Mononuclear cell (primary cell): Measurements from ENCODE around the gene AOC1. TPM values are rescaled to one million over a fixed set of nuclear protein-coding genes. Genes with fewer than 3 reads are reported as not detected.

Experiments used
- H3K27me3 ChIP-seq: 2 replicates; pipeline ENCODE4 v1.6.0; 2011; ENCODE audit warnings: low read length, control low read depth; ENCODE audit not compliant: insufficient read depth
- H3K4me1 ChIP-seq: 2 replicates; pipeline ENCODE4 v1.5.1; 2011; ENCODE audit warnings: mild to moderate bottlenecking, low read length, control low read depth; ENCODE audit not compliant: insufficient read depth
- H3K4me3 ChIP-seq: 2 replicates; pipeline ENCODE4 v1.5.1; 2011; ENCODE audit warnings: mild to moderate bottlenecking, low read length, moderate library complexity
- H3K9me3 ChIP-seq: 2 replicates; pipeline ENCODE4 v1.5.1; 2011; ENCODE audit warnings: low read depth, mild to moderate bottlenecking, control low read depth, low read length
- total RNA-seq: library from RNA; depleted of rRNA; stranded (reverse); fragments of >200 nt; gene quantifications from one replicate; pipeline ENCODE4 v1.2.3, GENCODE V29; 2012

Gene AOC1
- total RNA-seq, 1 donor = 0.10 TPM

DNA sequence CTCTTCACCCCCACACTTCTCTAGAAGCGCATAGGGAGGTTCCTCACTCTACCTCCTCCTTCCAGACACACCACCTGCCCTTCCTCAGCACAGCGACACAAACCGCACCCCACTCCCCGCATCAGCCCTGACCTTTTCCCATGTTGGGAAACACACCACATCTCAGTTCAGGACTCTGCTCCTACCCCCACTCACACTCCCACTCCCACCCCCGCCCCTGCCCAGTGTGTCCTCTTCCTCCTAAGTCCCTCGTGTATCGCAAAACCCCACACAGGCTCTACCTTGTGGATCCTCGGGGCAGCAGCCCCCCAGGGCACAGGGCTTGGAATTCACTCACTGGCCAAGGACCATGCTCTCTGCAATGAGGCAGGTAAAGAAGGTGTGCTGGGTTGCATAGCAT is 4.2 kb upstream of the AOC1 start:
- H3K27me3 ChIP-seq = peaks cover 3% of the 10 kb centered on the region
- H3K4me3 ChIP-seq = no peak overlapping the region
- H3K9me3 ChIP-seq = no peaks in the 10 kb centered on the region
- no peaks in the 10 kb centered on the region for H3K4me1 ChIP-seq

DNA sequence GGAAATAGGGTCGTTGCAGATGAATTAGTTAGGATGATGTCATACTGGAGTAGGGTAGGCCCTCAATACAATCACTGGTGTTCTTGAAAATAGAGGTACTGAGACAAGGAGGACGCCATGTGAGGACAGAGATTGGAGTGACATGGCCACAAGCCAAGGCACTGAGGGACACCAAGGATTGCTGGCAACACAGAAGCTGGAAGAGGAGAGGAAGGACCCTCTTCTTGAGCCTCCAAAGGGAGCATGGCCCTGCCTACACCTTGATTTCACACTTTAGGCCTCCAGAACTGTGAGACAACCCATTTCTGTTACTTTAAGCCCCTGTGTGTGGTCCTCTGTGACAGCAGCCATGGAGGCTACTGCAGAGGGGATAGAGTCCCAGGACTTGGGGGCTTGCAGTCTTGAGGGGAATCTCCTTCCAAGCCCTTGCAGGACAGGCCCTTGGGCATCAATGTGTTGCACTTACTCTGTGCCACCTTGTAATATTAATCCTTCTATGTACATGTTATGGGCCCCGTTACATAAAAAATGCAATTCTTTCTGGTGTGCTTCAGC is 3.7 kb upstream of the AOC1 start:
- Histone ChIP-seq H3K9me3 (no peaks in the 10 kb centered on the region), H3K27me3 (peaks cover 3% of the 10 kb centered on the region)

DNA sequence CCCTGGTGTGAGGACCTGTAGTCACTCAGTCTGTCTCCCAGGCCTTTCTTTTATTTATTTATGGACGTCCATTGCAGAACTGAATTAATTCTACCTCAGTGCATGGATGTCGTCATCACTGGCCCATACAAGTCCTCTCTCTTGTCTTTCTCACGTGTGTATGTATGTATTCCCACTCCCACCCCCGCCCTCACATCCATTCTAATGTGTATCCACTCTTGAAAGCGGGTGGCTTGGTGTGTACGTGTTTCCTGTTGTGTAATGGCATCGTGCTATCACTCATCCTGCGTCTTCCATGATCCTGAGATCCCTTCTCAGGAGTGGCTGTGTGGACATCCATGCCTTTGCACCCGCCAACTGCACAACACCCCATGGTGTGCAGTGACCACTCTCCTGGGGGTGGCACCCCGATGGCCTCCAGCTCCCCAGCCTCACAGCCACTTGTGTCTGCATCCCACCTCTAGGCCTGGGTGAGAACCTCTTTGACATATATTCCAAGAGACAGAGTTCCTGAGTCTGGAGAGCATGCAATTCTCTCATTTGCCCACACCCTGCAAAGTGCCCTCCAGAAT is 3.0 kb upstream of the AOC1 start:
- H3K4me3 ChIP-seq = no peak overlapping the region
- no peaks in the 10 kb centered on the region for H3K4me1 ChIP-seq
- H3K9me3 ChIP-seq = no peaks in the 10 kb centered on the region
- H3K27me3 ChIP-seq = peaks cover 3% of the 10 kb centered on the region

More for the DNA sequence above, 3.7 kb upstream of the AOC1 start:
- Histone ChIP-seq H3K4me3 (no peak overlapping the region), H3K4me1 (no peaks in the 10 kb centered on the region)

DNA sequence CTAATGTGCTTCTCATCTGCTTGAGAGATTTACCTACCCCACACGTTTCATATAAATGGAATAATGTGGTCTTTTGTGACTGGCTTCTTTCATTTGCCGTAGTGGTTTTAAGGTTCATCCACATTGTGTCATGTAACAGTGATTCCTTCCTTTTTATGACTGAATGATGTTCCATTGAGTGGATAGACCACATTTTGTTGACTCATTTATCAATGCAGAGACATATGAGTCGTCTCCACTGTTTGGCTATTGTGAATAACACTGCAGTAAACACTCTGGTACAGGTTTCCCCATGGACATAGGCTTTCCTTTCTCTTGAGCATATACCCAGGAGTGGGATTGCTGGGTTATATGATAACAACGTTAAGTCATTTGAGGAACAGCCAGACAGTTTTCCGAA is 2.0 kb upstream of the AOC1 start:
- H3K9me3 ChIP-seq = no peaks in the 10 kb centered on the region
- H3K4me1 ChIP-seq = no peaks in the 10 kb centered on the region
- no peak overlapping the region for H3K4me3 ChIP-seq
- H3K27me3 ChIP-seq = peaks cover 3% of the 10 kb centered on the region

DNA sequence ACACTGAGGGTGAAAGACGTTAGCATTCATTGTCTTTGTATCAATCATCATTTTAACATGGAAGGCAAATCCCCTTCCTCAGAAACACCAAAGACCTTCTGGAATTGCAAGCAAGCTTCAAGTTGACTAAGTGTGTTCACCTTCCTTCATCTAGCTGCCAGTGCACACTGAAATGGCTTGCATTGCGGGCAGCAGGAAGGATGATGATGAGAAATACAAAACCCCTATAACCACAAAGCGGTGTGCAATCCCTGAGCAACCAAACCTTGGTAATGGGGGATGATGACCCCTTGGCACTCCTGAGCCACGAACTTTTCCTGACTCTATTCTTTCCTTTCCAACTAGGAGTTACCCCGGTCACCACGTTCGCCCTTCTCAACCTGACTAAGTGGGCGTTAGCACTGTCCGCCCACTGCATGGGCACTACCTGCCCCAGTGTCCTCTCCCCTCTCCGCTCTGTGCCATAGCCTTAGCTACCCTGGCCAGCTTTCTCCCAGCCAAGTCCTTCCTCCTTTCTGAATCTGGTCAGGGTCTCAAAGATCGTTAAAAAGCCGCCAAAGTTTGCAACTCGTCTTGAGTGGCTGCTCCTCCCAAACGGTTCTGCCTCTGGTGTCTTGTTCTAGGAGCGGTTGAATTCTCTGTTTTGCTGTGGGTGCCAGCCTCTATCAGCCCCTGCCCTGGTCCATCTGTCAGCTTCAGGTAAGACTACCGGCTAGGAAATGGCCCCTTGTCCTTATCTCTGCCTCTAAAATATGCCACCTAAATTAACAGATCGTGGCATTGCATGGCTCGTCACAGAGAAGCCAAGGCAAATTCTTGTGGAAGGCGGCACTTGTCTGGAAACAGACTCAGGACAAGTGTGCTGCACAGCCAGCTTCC is 586 bp upstream of the AOC1 start:
- Histone ChIP-seq H3K9me3 (no peaks in the 10 kb centered on the region), H3K4me3 (no peak overlapping the region), H3K4me1 (no peaks in the 10 kb centered on the region), H3K27me3 (peaks cover 3% of the 10 kb centered on the region)

DNA sequence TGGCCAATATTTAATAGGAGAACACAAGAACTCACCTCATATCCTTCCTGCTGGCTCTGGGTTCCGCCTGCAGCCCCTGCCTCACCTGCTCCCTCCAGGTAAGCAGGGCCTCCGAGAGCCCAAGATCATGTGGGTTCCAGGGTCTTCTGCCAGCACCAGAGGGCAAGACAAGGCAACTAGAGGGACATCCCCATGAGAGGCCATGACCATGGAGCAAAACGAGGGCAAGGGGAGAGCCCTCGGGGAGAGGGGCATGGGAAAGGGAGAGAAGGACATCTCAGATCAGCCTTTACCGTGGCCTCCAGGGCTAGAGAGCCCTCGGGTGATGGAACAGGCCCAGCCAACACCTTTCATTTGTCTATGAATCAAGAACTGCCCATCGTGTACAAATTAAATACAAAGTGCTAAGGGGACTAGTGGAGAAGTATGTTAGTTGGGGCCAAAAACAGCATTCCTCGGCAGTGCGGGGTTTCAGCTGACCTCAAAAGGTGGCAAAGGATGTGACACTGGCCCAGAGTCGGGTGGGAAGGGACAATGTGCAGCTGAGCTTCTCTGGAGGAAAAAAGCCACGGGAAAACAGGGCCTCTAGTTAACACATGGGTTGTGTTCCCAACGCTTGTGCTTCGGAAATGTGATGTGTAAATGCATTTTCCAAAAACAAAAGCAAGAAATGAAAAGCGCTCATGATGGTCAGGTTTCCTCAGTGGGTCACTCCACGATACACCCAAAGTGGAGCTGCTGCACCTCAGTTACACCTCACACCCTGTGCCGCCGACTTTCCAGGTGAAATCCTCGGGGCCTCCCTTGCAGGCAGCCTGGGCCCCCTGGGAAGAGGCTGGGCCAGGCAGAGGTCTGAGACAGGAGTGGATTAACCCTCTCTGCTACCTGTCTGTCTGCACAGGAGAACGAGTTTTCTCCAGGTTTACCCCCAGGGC is 2.0 kb downstream of the AOC1 start:
- Histone ChIP-seq H3K4me1 (no peaks in the 10 kb centered on the region), H3K4me3 (no peak overlapping the region), H3K27me3 (peaks cover 3% of the 10 kb centered on the region), H3K9me3 (no peaks in the 10 kb centered on the region)

DNA sequence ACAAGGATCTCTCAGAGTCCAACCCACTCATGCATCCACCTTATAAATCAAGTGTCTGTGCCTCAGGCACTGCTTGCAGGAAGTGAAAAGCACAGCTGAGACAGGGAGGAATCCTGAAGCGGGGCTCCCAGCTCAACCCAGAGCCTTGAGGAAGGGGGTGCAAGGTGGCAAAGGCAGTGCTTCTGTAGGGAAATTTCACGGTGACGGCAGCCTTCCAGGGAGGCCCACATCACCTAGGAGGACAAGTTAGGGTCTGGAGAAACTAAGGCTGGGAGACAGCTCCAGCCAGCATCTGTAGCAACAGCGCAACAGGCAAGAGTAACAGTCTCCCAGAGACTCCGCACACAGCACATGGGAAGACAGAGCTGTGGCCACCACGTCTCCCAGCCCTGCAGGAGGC is 2.7 kb downstream of the AOC1 start:
- H3K4me1 ChIP-seq = no peaks in the 10 kb centered on the region
- H3K4me3 ChIP-seq = no peak overlapping the region
- H3K9me3 ChIP-seq = no peaks in the 10 kb centered on the region
- H3K27me3 ChIP-seq = peaks cover 3% of the 10 kb centered on the region

DNA sequence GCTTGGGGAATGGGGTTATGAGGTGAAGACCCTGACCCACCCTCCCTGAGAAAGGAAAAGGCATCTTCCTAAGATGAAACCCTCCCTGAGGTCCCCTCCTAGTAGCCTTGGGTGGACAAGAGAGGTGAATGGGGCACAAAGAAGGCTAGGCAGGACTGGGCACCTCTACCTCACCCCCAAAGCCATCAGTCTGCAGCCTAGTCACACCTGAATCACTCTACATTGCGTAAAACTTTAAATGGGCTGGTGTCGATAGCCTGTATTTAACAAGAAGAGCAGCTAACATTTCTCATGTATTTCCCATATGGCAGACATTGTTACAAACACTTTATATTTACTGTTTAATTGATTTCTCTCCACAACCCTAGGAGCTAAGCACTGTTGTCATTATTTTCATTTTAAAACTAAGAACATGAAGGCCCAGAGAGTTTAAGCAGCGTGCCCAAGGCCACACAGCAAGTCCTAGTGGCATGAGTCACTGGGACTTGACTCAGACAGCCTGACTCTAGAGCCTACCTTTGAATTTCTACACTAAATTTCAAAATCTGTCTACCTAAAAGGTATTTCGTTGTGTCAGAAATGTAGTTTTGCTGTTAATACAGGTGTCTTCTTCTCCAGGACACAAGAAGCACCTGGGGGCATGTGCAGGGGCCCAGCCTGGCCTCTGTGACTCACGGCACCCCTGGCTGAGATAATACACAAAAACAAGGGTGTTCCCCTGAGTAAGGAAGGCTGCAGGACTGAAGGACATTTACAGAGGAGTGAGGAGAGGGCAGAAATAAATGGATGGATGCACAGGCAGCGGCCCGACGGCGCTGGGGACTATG is 3.4 kb downstream of the AOC1 start:
- Histone ChIP-seq H3K27me3 (peaks cover under 1% of the 10 kb centered on the region), H3K4me3 (no peak overlapping the region), H3K9me3 (no peaks in the 10 kb centered on the region), H3K4me1 (no peaks in the 10 kb centered on the region)

DNA sequence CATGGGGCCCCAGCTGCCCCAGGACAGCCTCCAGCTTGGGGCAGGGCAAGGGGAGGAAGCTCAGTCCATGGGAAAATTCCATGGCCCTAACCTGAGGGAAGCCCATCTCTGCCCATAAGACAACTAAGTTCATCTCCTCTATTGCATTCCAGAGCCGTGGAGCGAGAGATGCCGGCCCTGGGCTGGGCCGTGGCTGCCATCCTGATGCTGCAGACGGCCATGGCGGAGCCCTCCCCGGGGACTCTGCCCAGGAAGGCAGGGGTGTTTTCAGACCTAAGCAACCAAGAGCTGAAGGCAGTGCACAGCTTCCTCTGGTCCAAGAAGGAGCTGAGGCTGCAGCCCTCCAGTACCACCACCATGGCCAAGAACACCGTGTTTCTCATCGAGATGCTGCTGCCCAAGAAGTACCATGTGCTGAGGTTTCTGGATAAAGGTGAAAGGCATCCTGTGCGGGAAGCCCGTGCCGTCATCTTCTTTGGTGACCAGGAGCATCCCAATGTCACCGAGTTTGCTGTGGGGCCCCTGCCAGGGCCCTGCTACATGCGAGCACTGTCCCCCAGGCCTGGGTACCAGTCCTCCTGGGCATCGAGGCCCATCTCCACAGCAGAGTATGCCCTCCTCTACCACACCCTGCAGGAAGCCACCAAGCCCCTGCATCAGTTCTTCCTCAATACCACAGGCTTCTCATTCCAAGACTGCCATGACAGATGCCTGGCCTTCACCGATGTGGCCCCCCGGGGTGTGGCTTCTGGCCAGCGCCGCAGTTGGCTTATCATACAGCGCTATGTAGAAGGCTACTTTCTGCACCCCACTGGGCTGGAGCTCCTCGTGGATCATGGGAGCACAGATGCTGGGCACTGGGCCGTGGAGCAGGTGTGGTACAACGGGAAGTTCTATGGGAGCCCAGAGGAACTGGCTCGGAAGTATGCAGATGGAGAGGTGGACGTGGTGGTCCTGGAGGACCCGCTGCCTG is 4.3 kb downstream of the AOC1 start:
- Histone ChIP-seq H3K27me3 (no peaks in the 10 kb centered on the region), H3K4me1 (no peaks in the 10 kb centered on the region), H3K4me3 (no peak overlapping the region), H3K9me3 (no peaks in the 10 kb centered on the region)

DNA sequence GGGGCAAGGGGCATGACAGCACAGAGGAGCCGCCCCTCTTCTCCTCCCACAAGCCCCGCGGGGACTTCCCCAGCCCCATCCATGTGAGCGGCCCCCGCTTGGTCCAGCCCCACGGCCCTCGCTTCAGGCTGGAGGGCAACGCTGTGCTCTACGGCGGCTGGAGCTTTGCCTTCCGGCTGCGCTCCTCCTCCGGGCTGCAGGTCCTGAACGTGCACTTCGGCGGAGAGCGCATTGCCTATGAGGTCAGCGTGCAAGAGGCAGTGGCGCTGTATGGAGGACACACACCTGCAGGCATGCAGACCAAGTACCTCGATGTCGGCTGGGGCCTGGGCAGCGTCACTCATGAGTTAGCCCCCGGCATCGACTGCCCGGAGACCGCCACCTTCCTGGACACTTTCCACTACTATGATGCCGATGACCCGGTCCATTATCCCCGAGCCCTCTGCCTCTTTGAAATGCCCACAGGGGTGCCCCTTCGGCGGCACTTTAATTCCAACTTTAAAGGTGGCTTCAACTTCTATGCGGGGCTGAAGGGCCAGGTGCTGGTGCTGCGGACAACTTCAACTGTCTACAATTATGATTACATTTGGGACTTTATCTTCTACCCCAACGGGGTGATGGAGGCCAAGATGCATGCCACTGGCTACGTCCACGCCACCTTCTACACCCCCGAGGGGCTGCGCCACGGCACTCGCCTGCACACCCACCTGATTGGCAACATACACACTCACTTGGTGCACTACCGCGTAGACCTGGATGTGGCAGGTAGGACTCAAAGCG is 5.1 kb downstream of the AOC1 start:
- Histone ChIP-seq H3K4me1 (no peaks in the 10 kb centered on the region), H3K9me3 (no peaks in the 10 kb centered on the region), H3K27me3 (no peaks in the 10 kb centered on the region), H3K4me3 (no peak overlapping the region)

DNA sequence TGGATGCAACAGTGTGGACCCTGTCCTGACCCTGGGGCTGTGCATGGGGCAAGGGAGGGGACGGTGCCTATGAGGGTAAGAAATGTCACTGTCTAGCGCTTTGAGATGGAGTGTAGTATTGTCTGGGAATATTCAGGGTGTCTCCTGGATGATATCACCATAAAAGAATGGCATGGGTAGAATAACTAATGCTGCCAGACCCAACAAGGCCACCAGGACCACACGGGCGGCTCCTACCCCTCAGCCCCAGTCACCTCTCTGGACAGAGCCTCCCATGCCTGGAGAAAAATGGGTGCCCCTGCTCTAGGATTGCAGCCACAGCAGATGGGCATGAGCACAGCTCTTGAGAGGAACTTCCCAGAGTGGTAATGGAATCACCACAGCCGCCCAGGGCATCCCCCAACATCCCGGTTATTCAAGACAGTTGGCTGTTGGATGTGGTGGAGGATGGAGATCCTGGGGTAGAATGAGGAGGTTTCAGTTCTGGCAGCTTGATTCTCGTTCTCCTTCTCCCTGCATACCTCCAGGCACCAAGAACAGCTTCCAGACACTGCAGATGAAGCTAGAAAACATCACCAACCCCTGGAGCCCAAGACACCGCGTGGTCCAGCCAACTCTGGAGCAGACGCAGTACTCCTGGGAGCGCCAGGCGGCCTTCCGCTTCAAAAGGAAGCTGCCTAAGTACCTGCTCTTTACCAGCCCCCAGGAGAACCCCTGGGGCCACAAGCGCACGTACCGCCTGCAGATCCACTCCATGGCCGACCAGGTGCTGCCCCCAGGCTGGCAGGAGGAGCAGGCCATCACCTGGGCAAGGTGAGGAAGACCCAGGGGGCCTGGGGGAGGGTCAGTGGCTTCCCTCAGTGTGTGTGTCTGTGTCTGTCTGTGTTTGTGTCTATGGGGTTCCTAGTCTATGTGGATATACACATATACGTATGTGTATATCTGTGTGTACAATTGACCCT is 6.2 kb downstream of the AOC1 start:
- H3K4me1 ChIP-seq = no peaks in the 10 kb centered on the region
- H3K27me3 ChIP-seq = no peaks in the 10 kb centered on the region
- no peak overlapping the region for H3K4me3 ChIP-seq
- H3K9me3 ChIP-seq = no peaks in the 10 kb centered on the region
